Gastrocnemius medialis (tissue), 4 donors: ENCODE results near the gene WNK3.

Experiments used
- POLR2A ChIP-seq, 2 donors: fragments of 450-650 bp; IDR thresholded peaks; one replicate each; pipeline ENCODE4 v1.6.1; 2017; ENCODE audit warnings: antibody characterized with exemption in 2 of 2, mild to moderate bottlenecking in 2 of 2, moderate library complexity in 2 of 2
- TF ChIP-seq, protein P1 (sequence below), 5 experiments: fragments of 450-650 bp in 3 of 5; fragments of 200-600 bp in 2 of 5; sonication (generic) in 2 of 5; IDR thresholded peaks in 4 of 5; conservative IDR thresholded peaks in 1 of 5; 1 replicate in 4 of 5; 2 replicates in 1 of 5; pipeline ENCODE4 v1.5.1; 2016 to 2019; ENCODE audit warnings: antibody characterized with exemption in 5 of 5, mild to moderate bottlenecking in 3 of 5, moderate library complexity in 3 of 5

DNA sequence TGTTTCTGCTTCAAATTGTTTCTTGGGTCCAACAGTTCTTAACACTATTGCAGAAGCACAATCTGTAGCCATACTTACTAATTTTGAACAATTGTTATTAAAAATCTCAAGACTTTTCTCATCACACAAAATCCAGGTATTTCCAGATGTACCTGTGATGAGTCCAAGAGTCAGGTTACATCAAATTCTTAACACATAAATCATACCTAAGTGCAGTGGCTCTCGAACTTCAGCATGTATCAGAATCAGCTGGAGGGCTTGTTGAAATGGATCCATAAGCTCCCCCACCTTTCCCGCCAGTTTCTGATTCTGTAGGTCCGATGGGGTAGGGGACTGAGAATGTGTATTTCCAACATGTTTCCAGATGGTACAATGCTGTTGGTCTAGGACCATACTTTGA, 185.4 kb downstream of the WNK3 start:
- TF ChIP-seq, protein P1, sequence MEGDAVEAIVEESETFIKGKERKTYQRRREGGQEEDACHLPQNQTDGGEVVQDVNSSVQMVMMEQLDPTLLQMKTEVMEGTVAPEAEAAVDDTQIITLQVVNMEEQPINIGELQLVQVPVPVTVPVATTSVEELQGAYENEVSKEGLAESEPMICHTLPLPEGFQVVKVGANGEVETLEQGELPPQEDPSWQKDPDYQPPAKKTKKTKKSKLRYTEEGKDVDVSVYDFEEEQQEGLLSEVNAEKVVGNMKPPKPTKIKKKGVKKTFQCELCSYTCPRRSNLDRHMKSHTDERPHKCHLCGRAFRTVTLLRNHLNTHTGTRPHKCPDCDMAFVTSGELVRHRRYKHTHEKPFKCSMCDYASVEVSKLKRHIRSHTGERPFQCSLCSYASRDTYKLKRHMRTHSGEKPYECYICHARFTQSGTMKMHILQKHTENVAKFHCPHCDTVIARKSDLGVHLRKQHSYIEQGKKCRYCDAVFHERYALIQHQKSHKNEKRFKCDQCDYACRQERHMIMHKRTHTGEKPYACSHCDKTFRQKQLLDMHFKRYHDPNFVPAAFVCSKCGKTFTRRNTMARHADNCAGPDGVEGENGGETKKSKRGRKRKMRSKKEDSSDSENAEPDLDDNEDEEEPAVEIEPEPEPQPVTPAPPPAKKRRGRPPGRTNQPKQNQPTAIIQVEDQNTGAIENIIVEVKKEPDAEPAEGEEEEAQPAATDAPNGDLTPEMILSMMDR (IDR thresholded peaks at IDR 0.05 in 4 of 5, conservative IDR thresholded peaks at IDR 0.05 in 1 of 5), result no peak
- TF ChIP-seq POLR2A (IDR thresholded peaks at IDR 0.05), result no peak
